Endothelial cell of umbilical vein (primary cell): Measurements from ENCODE around the gene PRKG1. TPM values are rescaled to one million over a fixed set of nuclear protein-coding genes. Genes with fewer than 3 reads are reported as not detected.

Experiments
- BruUV-seq: library from RNA; stranded (reverse); fragments of 400-500 nt; replicated peaks from 2 replicates; lab custom pipeline; 2021; lab: Mats Ljungman, UMichigan
- CTCF ChIA-PET: fragments of 300-600, 350-600 bp; sonication (Branson Sonifier 250); formaldehyde crosslinking; loops from one replicate; lab custom pipeline; 2021; ENCODE audit warnings: antibody characterized with exemption, inconsistent platforms; lab: Charles Lee
- POLR2A ChIA-PET: fragments of 300-600, 350-600 bp; sonication (Branson Sonifier 250); formaldehyde crosslinking; loops from one replicate; lab custom pipeline; 2021; ENCODE audit warnings: antibody characterized with exemption, inconsistent platforms; lab: Charles Lee
- DNase-seq: peaks from one replicate; pipeline ENCODE4 v3.0.0-alpha.2; 2011; ENCODE audit warnings: low read depth, low spot score
- FAIRE-seq: peaks from 2 replicates; lab custom pipeline; 2011; peaks lifted over from hg19 to GRCh38; lab: Jason Lieb, UNC
- H2AFZ ChIP-seq: 2 replicates; pipeline ENCODE4 v1.6.0; 2012; ENCODE audit warnings: low read depth, low read length, control low read depth, inconsistent platforms
- H3K27ac ChIP-seq: 2 replicates; pipeline ENCODE4 v1.5.1; 2011; ENCODE audit warnings: low read depth, mild to moderate bottlenecking, control low read depth, low read length, moderate library complexity; ENCODE audit not compliant: insufficient read depth
- H3K27me3 ChIP-seq, 2 experiments: 2 replicates each; pipeline versions ENCODE4 v1.6.0 to v1.6.1; 2011; ENCODE audit warnings: low read length in 2 of 2, mixed read lengths in 1 of 2; ENCODE audit not compliant: control insufficient read depth in 2 of 2, insufficient read depth in 2 of 2
- H3K36me3 ChIP-seq, 2 experiments: 2 replicates in 1 of 2; 3 replicates in 1 of 2; pipeline ENCODE4 v1.5.1; 2011; ENCODE audit warnings: low read length in 2 of 2, mild to moderate bottlenecking in 1 of 2, moderate library complexity in 1 of 2; ENCODE audit not compliant: control insufficient read depth in 2 of 2, insufficient read depth in 2 of 2; ENCODE audit errors: extremely low read depth in 1 of 2
- H3K4me1 ChIP-seq: 3 replicates; pipeline ENCODE4 v1.5.1; 2011; ENCODE audit warnings: mild to moderate bottlenecking, low read length; ENCODE audit not compliant: control insufficient read depth, insufficient read depth; ENCODE audit errors: extremely low read depth
- H3K4me2 ChIP-seq: 2 replicates; pipeline ENCODE4 v1.6.1; 2011; ENCODE audit warnings: low read length, control low read depth, mixed read lengths; ENCODE audit not compliant: insufficient read depth
- H3K4me3 ChIP-seq, 3 experiments: fragments of 200-600 bp in 1 of 3; sonication (generic), shearing (Covaris generic) in 1 of 3; replicated peaks in 1 of 3; 2 replicates each; pipeline ENCODE4 v1.5.1; 2011 to 2016; ENCODE audit warnings: control low read depth in 3 of 3, low read length in 3 of 3, mild to moderate bottlenecking in 2 of 3, inconsistent platforms in 1 of 3, low read depth in 1 of 3, moderate library complexity in 1 of 3; ENCODE audit not compliant: insufficient read depth in 1 of 3
- H3K79me2 ChIP-seq: 2 replicates; pipeline ENCODE4 v1.6.0; 2012; ENCODE audit warnings: low read length, inconsistent platforms; ENCODE audit not compliant: control insufficient read depth, insufficient read depth
- H3K9ac ChIP-seq: replicated peaks from 2 replicates; pipeline ENCODE3; 2011; ENCODE audit warnings: low read length, control low read depth; ENCODE audit not compliant: insufficient read depth; ENCODE audit errors: extremely low read depth
- H3K9me1 ChIP-seq: replicated peaks from 3 replicates; pipeline ENCODE4 v1.6.0; 2011; ENCODE audit warnings: mild to moderate bottlenecking, low read length; ENCODE audit not compliant: control insufficient read depth, insufficient read depth; ENCODE audit errors: extremely low read depth
- H3K9me3 ChIP-seq: replicated peaks from 2 replicates; pipeline ENCODE4 v1.5.1; 2012; ENCODE audit warnings: low read length, inconsistent platforms; ENCODE audit not compliant: control insufficient read depth, insufficient read depth
- H4K20me1 ChIP-seq: replicated peaks from 2 replicates; pipeline ENCODE3; 2011; ENCODE audit warnings: mild to moderate bottlenecking, low read length; ENCODE audit not compliant: control insufficient read depth, insufficient read depth; ENCODE audit errors: extremely low read depth
- EZH2 ChIP-seq: IDR thresholded peaks from 2 replicates; pipeline ENCODE4 v1.6.1; 2012; ENCODE audit warnings: borderline replicate concordance, low read depth, mild to moderate bottlenecking, moderate library complexity, low read length, inconsistent platforms; ENCODE audit not compliant: severe bottlenecking
- FOS ChIP-seq: IDR thresholded peaks from 2 replicates; pipeline ENCODE4 v1.6.1; 2011; ENCODE audit warnings: mild to moderate bottlenecking, low read length, moderate library complexity, borderline replicate concordance; ENCODE audit not compliant: insufficient read depth
- GATA2 ChIP-seq: IDR thresholded peaks from 2 replicates; pipeline ENCODE4 v1.7.0; 2011; ENCODE audit warnings: low read depth, mild to moderate bottlenecking, moderate library complexity, mixed read lengths, low read length; ENCODE audit not compliant: insufficient read length, insufficient read depth
- JUN ChIP-seq: IDR thresholded peaks from 2 replicates; pipeline ENCODE4 v1.6.1; 2011; ENCODE audit warnings: borderline replicate concordance, low read depth; ENCODE audit not compliant: insufficient read length, insufficient read depth
- MAX ChIP-seq: IDR thresholded peaks from 2 replicates; pipeline ENCODE4 v1.6.1; 2011; ENCODE audit not compliant: insufficient read depth, insufficient read length
- MYC ChIP-seq: IDR thresholded peaks from one replicate; pipeline ENCODE4 v1.6.1; 2011; ENCODE audit warnings: mild to moderate bottlenecking, low read depth, low read length
- POLR2A ChIP-seq: IDR thresholded peaks from 2 replicates; pipeline ENCODE4 v1.6.1; 2012; ENCODE audit warnings: low read depth, mild to moderate bottlenecking, control low read depth, low read length
- POLR2AphosphoS5 ChIP-seq: IDR thresholded peaks from 2 replicates; pipeline ENCODE4 v1.6.1; 2012; ENCODE audit warnings: low read depth, mild to moderate bottlenecking, control low read depth, low read length, moderate library complexity; ENCODE audit not compliant: insufficient read depth
- dilution Hi-C: fragments of 300-500 bp; cut with MboI; formaldehyde crosslinking; loops from one replicate; pipeline ENCODE4 v1.15.0; 2019; ENCODE audit warnings: low sequenced_read_pairs; ENCODE audit not compliant: extremely low pct_ligation_motif_present
- intact Hi-C: fragments of 100-400 bp; cut with micrococcal nuclease; formaldehyde crosslinking; loops from one replicate; pipeline ENCODE4 v1.10.0; 2022
- polyA plus RNA-seq, 4 experiments: library from polyadenylated mRNA; depleted of rRNA in 3 of 4; stranded (reverse) in 3 of 4; unstranded in 1 of 4; fragments of >200 nt; gene quantifications; 2 replicates each; pipeline versions ENCODE4 v1.2.1 to v1.2.3, GENCODE V29; 2011 to 2012; ENCODE audit warnings: missing spikeins in 1 of 4
- total RNA-seq: library from RNA; stranded (reverse); gene quantifications from 2 replicates; pipeline ENCODE4 v1.2.3, GENCODE V29; 2021
- TF ChIP-seq, protein P1 (sequence below), 2 donors: IDR thresholded peaks; 1 replicate in 1 of 2; 2 replicates in 1 of 2; pipeline ENCODE4 v1.5.1; 2011; ENCODE audit warnings: low read length in 2 of 2, mild to moderate bottlenecking in 2 of 2, moderate library complexity in 2 of 2, control low read depth in 1 of 2, inconsistent platforms in 1 of 2, low read depth in 1 of 2; ENCODE audit not compliant: insufficient read depth in 1 of 2; ENCODE audit errors: extremely low read depth in 1 of 2

Gene PRKG1
- total and polyA plus RNA-seq, 2 donors (not counting 3 experiments of a cell fraction or from before 2014, with no cell fraction given): 0.01 to 0.18 TPM

GRCh38 chr10:52335665-52336064 is 1261.4 kb downstream of the PRKG1 start:
- Histone ChIP-seq H3K4me2 (peak overlapping the region; percentile 91), H3K27me3 (no peaks in the 10 kb centered on the region), H3K27ac (peak overlapping the region; percentile 81), H3K79me2 (no peaks in the 10 kb centered on the region), H3K4me3 (no peak overlapping the region), H4K20me1 (no peaks in the 10 kb centered on the region), H3K9me3 (no peaks in the 10 kb centered on the region), H3K4me1 (peaks cover 57% of the 10 kb centered on the region), H2AFZ (no peak overlapping the region), H3K9me1 (no peaks in the 10 kb centered on the region), H3K9ac (peak overlapping the region; percentile 38), H3K36me3 (no peaks in the 10 kb centered on the region)
- ChIA-PET CTCF (interaction anchor here (1.1 to 2.4 kb wide), 5 partner anchors 12 to 153 kb away, joined by 3 to 9 read pairs (median 6); partner anchors contain the start of gene DKK1), POLR2A (interaction anchor here (0.6 to 1.5 kb wide), 3 partner anchors 16 to 107 kb away, joined by 4 to 7 read pairs (median 6); no protein-coding TSS in a partner anchor)
- FAIRE-seq (no peak), DNase-seq (peak; percentile 51)
- no TSS peak for BruUV-seq
- intact Hi-C loops: loop anchor here (1.0 kb wide), 1 partner anchor 17 kb away; no protein-coding TSS in a partner anchor
- dilution Hi-C loops: no loop called here
- TF ChIP-seq GATA2 (peak; percentile 6), EZH2 (no peak), POLR2A (no peak), MYC (no peak), POLR2AphosphoS5 (no peak), JUN (peak; percentile 56), FOS (peak; percentile 93), MAX (no peak)
- TF ChIP-seq, protein P1, sequence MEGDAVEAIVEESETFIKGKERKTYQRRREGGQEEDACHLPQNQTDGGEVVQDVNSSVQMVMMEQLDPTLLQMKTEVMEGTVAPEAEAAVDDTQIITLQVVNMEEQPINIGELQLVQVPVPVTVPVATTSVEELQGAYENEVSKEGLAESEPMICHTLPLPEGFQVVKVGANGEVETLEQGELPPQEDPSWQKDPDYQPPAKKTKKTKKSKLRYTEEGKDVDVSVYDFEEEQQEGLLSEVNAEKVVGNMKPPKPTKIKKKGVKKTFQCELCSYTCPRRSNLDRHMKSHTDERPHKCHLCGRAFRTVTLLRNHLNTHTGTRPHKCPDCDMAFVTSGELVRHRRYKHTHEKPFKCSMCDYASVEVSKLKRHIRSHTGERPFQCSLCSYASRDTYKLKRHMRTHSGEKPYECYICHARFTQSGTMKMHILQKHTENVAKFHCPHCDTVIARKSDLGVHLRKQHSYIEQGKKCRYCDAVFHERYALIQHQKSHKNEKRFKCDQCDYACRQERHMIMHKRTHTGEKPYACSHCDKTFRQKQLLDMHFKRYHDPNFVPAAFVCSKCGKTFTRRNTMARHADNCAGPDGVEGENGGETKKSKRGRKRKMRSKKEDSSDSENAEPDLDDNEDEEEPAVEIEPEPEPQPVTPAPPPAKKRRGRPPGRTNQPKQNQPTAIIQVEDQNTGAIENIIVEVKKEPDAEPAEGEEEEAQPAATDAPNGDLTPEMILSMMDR (IDR thresholded peaks at IDR 0.05; ENCODE audit: extremely low read depth in 1 of 2, insufficient read depth in 1 of 2, low read depth in 1 of 2, low read length in 2 of 2): no peak
